Colonic mucosa (tissue), 4 donors: ENCODE results near the gene PLA2G4E. TPM values are rescaled to one million over a fixed set of nuclear protein-coding genes. Genes with fewer than 3 reads are reported as not detected.

Source experiments
- DNase-seq: peaks from one replicate; pipeline ENCODE4 v3.0.0-alpha.2; 2020
- H3K27ac ChIP-seq: fragments of 200-600 bp; one replicate; pipeline ENCODE4 v1.8.0; 2021
- H3K27me3 ChIP-seq: fragments of 200-600 bp; one replicate; pipeline ENCODE4 v1.8.0; 2021
- H3K36me3 ChIP-seq: fragments of 200-600 bp; one replicate; pipeline ENCODE4 v1.8.0; 2021
- H3K4me1 ChIP-seq: fragments of 200-600 bp; one replicate; pipeline ENCODE4 v1.8.0; 2021; ENCODE audit warnings: mild to moderate bottlenecking
- H3K4me3 ChIP-seq: fragments of 200-600 bp; one replicate; pipeline ENCODE4 v1.8.0; 2021
- H3K9ac ChIP-seq, 2 donors: one replicate each; pipeline ENCODE4 v1.7.0; 2013; ENCODE audit warnings: control low read depth in 2 of 2, low read depth in 2 of 2, low read length in 2 of 2
- H3K9me3 ChIP-seq: fragments of 200-600 bp; one replicate; pipeline ENCODE4 v1.8.0; 2021
- intact Hi-C: fragments of 100-400 bp; cut with DNase I; formaldehyde crosslinking; loops from one replicate; pipeline ENCODE4 v1.14.1; 2022
- total RNA-seq, 2 donors: library from RNA; stranded (reverse); fragmentation: NEBNext Ultra II Directional in 1 of 2; extraction: Animal tissue kit (Norgen Biotek cat#: 25700) in 1 of 2; gene quantifications; one replicate each; pipeline ENCODE4 v1.2.1, GENCODE V29; 2021
- TF ChIP-seq, protein P1 (sequence below): fragments of 200-600 bp; IDR thresholded peaks from one replicate; pipeline ENCODE4 v1.8.0; 2022; ENCODE audit warnings: antibody characterized with exemption, mild to moderate bottlenecking
- donor health status: healthy.
- donor health status: DM: no; HTN: no; CAD: no.
- donor health status: DM: no; HTN: no; CAD: no.

The PLA2G4E gene
- total RNA-seq, 2 donors from 2014 or later: 0.67 TPM; not detected in 1

DNA sequence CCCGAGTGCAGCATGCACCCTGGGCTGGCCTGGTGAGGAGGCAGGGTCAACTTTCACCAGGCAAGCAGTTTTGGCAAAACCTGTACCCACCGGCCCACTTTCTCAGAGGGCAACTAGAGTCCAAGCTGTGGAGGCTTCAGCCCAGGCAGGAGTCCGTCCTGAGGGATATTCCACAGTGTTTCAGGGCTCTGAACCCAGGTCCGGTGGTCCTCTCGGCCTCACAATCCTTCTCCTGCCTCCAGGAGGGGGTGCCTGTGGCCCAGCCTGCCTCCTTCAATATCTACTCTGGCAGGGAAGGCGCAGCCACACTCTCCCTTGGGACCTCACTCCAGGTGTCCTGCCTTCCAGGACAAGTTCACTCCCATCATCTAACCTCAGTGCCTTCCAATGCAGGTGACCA, 3.9 kb downstream of the PLA2G4E start:
- TF ChIP-seq, protein P1, sequence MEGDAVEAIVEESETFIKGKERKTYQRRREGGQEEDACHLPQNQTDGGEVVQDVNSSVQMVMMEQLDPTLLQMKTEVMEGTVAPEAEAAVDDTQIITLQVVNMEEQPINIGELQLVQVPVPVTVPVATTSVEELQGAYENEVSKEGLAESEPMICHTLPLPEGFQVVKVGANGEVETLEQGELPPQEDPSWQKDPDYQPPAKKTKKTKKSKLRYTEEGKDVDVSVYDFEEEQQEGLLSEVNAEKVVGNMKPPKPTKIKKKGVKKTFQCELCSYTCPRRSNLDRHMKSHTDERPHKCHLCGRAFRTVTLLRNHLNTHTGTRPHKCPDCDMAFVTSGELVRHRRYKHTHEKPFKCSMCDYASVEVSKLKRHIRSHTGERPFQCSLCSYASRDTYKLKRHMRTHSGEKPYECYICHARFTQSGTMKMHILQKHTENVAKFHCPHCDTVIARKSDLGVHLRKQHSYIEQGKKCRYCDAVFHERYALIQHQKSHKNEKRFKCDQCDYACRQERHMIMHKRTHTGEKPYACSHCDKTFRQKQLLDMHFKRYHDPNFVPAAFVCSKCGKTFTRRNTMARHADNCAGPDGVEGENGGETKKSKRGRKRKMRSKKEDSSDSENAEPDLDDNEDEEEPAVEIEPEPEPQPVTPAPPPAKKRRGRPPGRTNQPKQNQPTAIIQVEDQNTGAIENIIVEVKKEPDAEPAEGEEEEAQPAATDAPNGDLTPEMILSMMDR: no peak
- Histone ChIP-seq H3K4me1 (no peaks in the 10 kb centered on the region), H3K4me3 (no peak overlapping the region), H3K9me3 (no peaks in the 10 kb centered on the region), H3K27me3 (no peaks in the 10 kb centered on the region), H3K36me3 (no peaks in the 10 kb centered on the region), H3K9ac (no peak overlapping the region), H3K27ac (no peak overlapping the region)
- DNase-seq: no peak
- intact Hi-C loops: no loop called here

DNA sequence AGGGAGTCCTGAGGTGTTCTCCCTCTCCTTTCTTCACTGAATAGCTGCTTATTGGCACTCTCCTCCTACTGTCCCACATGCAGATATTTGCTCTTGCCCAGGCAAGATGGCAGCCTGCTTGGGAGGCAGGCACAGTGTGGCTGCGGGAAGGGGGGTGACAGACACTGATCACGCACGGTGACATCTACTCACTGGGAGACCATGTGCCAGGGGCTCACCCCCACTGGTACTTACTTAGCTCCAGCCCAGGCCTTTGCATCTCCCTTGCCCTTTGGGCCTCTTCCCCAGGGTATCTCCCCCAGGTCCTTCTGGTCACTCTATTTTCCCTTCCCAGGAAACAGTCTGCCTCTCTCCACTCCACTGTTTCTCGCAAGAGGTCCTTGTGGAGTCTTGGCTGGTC, 6.4 kb downstream of the PLA2G4E start:
- no peak overlapping the region for H3K9ac ChIP-seq
- TF ChIP-seq, protein P1: no peak
- no peaks in the 10 kb centered on the region for H3K27me3 ChIP-seq
- H3K4me3 ChIP-seq: no peak overlapping the region
- no peaks in the 10 kb centered on the region for H3K36me3 ChIP-seq
- H3K9me3 ChIP-seq: no peaks in the 10 kb centered on the region
- DNase-seq: no peak
- intact Hi-C loops: no loop called here
- H3K27ac ChIP-seq: no peak overlapping the region
- H3K4me1 ChIP-seq: no peaks in the 10 kb centered on the region

DNA sequence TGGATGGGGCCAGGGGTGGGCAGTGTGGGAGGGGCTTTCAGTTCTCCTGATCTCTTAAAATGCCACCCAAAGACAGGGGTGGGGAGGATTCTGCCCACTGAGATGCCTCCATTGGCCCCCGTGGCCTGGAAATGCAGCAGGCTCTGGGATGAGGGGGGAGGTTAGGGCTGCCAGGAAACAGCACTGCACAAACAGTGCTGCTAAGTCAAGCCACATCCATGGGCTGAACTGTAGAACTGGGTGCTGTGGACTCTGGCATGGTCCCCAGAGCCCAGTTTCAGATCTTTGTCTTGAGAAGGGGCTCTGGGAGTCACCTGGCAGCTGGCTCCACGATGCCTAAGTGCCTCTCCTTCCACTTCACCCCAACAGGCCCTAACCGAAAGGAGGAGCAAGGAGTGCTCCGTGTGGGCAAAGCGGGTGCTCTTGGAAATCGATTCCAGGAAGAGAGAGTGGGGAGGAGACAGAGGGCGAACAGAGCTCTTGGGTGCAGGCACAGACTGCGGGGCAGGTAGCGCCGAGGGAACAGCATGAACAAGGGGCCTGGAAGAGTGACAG, 7.8 kb downstream of the PLA2G4E start:
- intact Hi-C loops: no loop called here
- Histone ChIP-seq H3K36me3 (no peaks in the 10 kb centered on the region), H3K27me3 (no peaks in the 10 kb centered on the region), H3K9ac (no peak overlapping the region), H3K9me3 (no peaks in the 10 kb centered on the region), H3K4me3 (no peak overlapping the region), H3K27ac (no peak overlapping the region), H3K4me1 (no peaks in the 10 kb centered on the region)
- no peak for DNase-seq
- TF ChIP-seq, protein P1: no peak

- Histone ChIP-seq H3K36me3 (no peaks in the 10 kb centered on the region), H3K4me1 (no peaks in the 10 kb centered on the region), H3K9ac (no peak overlapping the region), H3K27me3 (no peaks in the 10 kb centered on the region), H3K9me3 (no peaks in the 10 kb centered on the region), H3K27ac (no peak overlapping the region), H3K4me3 (no peak overlapping the region)
- intact Hi-C loops: no loop called here
- peak; percentile 74 for DNase-seq
- TF ChIP-seq, protein P1: no peak
These were observed 8.6 kb downstream of the PLA2G4E start for GRCh38 chr15:42012241-42012640.

GRCh38 chr15:42011074-42011473, 9.8 kb downstream of the PLA2G4E start:
- Histone ChIP-seq H3K27ac (no peak overlapping the region), H3K36me3 (no peaks in the 10 kb centered on the region), H3K4me1 (no peaks in the 10 kb centered on the region), H3K9me3 (no peaks in the 10 kb centered on the region), H3K4me3 (no peak overlapping the region), H3K9ac (no peak overlapping the region), H3K27me3 (no peaks in the 10 kb centered on the region)
- DNase-seq: no peak
- TF ChIP-seq, protein P1: no peak
- intact Hi-C loops: no loop called here
